GM23338 (cell line): Measurements from ENCODE around the gene SMYD3. TPM values are rescaled to one million over a fixed set of nuclear protein-coding genes. Genes with fewer than 3 reads are reported as not detected.

Experiments used
- ATAC-seq: fragments of 200-7000 bp; cut with Tn5 transposase; 3 replicates; pipeline ENCODE4 v1.9.1; 2020
- DNase-seq: peaks from one replicate; pipeline ENCODE4 v3.0.0-alpha.2; 2015; ENCODE audit warnings: low spot score
- H2AFZ ChIP-seq: fragments of 200-600 bp; sonication (generic); 2 replicates; pipeline ENCODE4 v1.8.0; 2016; ENCODE audit warnings: antibody characterized with exemption, mild to moderate bottlenecking, moderate library complexity
- H3F3A ChIP-seq: fragments of 200-600 bp; sonication (generic); replicated peaks from 2 replicates; pipeline ENCODE4 v1.8.0; 2017; ENCODE audit warnings: antibody characterized with exemption, mixed run types, low read depth
- H3K27ac ChIP-seq: fragments of 200-600 bp; sonication (generic); 2 replicates; pipeline ENCODE4 v1.6.1; 2016; ENCODE audit warnings: low read depth
- H3K27me3 ChIP-seq: fragments of 200-600 bp; sonication (generic); 2 replicates; pipeline ENCODE4 v1.8.0; 2016; ENCODE audit warnings: mild to moderate bottlenecking, mixed run types, moderate library complexity; ENCODE audit not compliant: insufficient read depth
- H3K36me3 ChIP-seq: fragments of 200-600 bp; sonication (generic); 2 replicates; pipeline ENCODE4 v1.8.0; 2016; ENCODE audit warnings: mild to moderate bottlenecking; ENCODE audit not compliant: insufficient read depth
- H3K4me1 ChIP-seq: fragments of 200-600 bp; sonication (generic); 2 replicates; pipeline ENCODE4 v1.8.0; 2016; ENCODE audit warnings: mild to moderate bottlenecking, moderate library complexity; ENCODE audit not compliant: insufficient read depth
- H3K4me2 ChIP-seq: fragments of 200-600 bp; sonication (generic); 2 replicates; pipeline ENCODE4 v1.7.1; 2017; ENCODE audit warnings: mixed run types
- H3K4me3 ChIP-seq: fragments of 200-600 bp; sonication (generic); 2 replicates; pipeline ENCODE4 v1.6.1; 2016; ENCODE audit warnings: mixed run types
- H3K79me2 ChIP-seq: fragments of 200-600 bp; sonication (generic); replicated peaks from 2 replicates; pipeline ENCODE4 v1.8.0; 2017; ENCODE audit warnings: mild to moderate bottlenecking; ENCODE audit not compliant: insufficient read depth
- H3K9me2 ChIP-seq: fragments of 200-600 bp; sonication (generic); 2 replicates; pipeline ENCODE4 v1.8.0; 2017; ENCODE audit not compliant: insufficient read depth
- H4K20me1 ChIP-seq: fragments of 200-600 bp; sonication (generic); replicated peaks from 2 replicates; pipeline ENCODE4 v1.8.0; 2017; ENCODE audit warnings: mild to moderate bottlenecking; ENCODE audit not compliant: insufficient read depth
- H3K27ac Mint-ChIP-seq: 2 replicates; pipeline ENCODE4 v1.8.0; 2020; ENCODE audit warnings: inconsistent platforms, mild to moderate bottlenecking, moderate library complexity, mixed read lengths
- H3K27me3 Mint-ChIP-seq: 3 replicates; pipeline ENCODE4 v1.8.0; 2022; ENCODE audit warnings: low read depth, mild to moderate bottlenecking, moderate library complexity, mixed read lengths, inconsistent platforms; ENCODE audit not compliant: insufficient read depth, poor library complexity
- H3K36me3 Mint-ChIP-seq: 3 replicates; pipeline ENCODE4 v1.8.0; 2021; ENCODE audit warnings: low read depth, mild to moderate bottlenecking, inconsistent platforms, moderate library complexity, mixed read lengths
- H3K4me1 Mint-ChIP-seq: 3 replicates; pipeline ENCODE4 v1.8.0; 2020; ENCODE audit warnings: mild to moderate bottlenecking, inconsistent platforms, mixed read lengths
- H3K4me3 Mint-ChIP-seq: 3 replicates; pipeline ENCODE4 v1.8.0; 2021; ENCODE audit warnings: moderate library complexity, mild to moderate bottlenecking, inconsistent platforms, mixed read lengths
- H3K9me3 Mint-ChIP-seq: 3 replicates; pipeline ENCODE4 v1.8.0; 2020; ENCODE audit warnings: moderate library complexity, mild to moderate bottlenecking, inconsistent platforms, mixed read lengths
- CREB1 ChIP-seq: fragments of 250-450 bp; sonication (Bioruptor Pico); IDR thresholded peaks from 2 replicates; pipeline ENCODE4 v1.5.0; 2020; ENCODE audit warnings: low read depth, mild to moderate bottlenecking, moderate library complexity
- NANOG ChIP-seq: IDR thresholded peaks from 2 replicates; pipeline ENCODE4 v1.6.1; 2016; ENCODE audit warnings: antibody characterized with exemption, borderline replicate concordance
- POLR2AphosphoS5 ChIP-seq: IDR thresholded peaks from 2 replicates; pipeline ENCODE4 v1.6.1; 2016; ENCODE audit warnings: antibody characterized with exemption, low read depth
- STAT1 ChIP-seq: IDR thresholded peaks from one replicate; pipeline ENCODE4 v1.6.1; 2016; ENCODE audit warnings: antibody characterized with exemption; ENCODE audit not compliant: unreplicated experiment
- ZNF331 ChIP-seq: fragments of 250-450 bp; sonication (Bioruptor Pico); IDR thresholded peaks from 2 replicates; pipeline ENCODE4 v1.5.0; 2020; ENCODE audit warnings: low read depth, mild to moderate bottlenecking, moderate library complexity
- polyA plus RNA-seq: library from polyadenylated mRNA; unstranded; fragments of >200 nt; fragmentation: Nextera tagmentation; extraction: Ambion mirVana; gene quantifications from 2 replicates; pipeline ENCODE4 v1.2.1, GENCODE V29; 2016
- total RNA-seq: library from RNA; depleted of rRNA; stranded (reverse); fragments of >200 nt; shearing (Covaris generic); gene quantifications from 2 replicates; pipeline ENCODE4 v1.2.3, GENCODE V29; 2014
- TF ChIP-seq, protein P1 (sequence below): fragments of 250-450 bp; sonication (Bioruptor Pico); IDR thresholded peaks from 2 replicates; pipeline ENCODE4 v1.5.0; 2020; ENCODE audit warnings: mild to moderate bottlenecking, moderate library complexity
- TF ChIP-seq, protein P2 (sequence below): IDR thresholded peaks from one replicate; pipeline ENCODE4 v1.6.1; 2018; ENCODE audit warnings: antibody characterized with exemption; ENCODE audit not compliant: unreplicated experiment

Gene SMYD3
- total and polyA plus RNA-seq, 2 experiments from 2014 or later, result 31.8 to 34.4 TPM

DNA sequence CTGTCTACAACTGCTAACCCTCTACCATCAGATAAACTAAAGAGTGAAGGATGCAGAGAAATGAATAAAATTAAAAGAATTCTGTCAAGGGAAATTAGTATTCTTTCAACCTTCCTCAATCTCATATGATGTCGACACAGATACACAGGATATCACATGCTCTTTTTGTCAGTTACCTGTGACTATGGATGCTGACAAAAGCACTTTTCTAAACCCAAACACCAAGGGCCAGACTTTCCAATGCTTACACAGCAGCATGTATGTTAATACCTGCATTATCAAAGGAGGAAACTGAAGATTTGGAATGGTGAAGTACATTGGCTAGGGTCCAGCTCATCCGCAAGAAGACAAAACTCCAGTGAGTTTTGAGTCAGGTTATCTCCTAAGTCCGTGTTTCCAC, 294.0 kb downstream of the SMYD3 start (continued):
- TF ChIP-seq, protein P1, sequence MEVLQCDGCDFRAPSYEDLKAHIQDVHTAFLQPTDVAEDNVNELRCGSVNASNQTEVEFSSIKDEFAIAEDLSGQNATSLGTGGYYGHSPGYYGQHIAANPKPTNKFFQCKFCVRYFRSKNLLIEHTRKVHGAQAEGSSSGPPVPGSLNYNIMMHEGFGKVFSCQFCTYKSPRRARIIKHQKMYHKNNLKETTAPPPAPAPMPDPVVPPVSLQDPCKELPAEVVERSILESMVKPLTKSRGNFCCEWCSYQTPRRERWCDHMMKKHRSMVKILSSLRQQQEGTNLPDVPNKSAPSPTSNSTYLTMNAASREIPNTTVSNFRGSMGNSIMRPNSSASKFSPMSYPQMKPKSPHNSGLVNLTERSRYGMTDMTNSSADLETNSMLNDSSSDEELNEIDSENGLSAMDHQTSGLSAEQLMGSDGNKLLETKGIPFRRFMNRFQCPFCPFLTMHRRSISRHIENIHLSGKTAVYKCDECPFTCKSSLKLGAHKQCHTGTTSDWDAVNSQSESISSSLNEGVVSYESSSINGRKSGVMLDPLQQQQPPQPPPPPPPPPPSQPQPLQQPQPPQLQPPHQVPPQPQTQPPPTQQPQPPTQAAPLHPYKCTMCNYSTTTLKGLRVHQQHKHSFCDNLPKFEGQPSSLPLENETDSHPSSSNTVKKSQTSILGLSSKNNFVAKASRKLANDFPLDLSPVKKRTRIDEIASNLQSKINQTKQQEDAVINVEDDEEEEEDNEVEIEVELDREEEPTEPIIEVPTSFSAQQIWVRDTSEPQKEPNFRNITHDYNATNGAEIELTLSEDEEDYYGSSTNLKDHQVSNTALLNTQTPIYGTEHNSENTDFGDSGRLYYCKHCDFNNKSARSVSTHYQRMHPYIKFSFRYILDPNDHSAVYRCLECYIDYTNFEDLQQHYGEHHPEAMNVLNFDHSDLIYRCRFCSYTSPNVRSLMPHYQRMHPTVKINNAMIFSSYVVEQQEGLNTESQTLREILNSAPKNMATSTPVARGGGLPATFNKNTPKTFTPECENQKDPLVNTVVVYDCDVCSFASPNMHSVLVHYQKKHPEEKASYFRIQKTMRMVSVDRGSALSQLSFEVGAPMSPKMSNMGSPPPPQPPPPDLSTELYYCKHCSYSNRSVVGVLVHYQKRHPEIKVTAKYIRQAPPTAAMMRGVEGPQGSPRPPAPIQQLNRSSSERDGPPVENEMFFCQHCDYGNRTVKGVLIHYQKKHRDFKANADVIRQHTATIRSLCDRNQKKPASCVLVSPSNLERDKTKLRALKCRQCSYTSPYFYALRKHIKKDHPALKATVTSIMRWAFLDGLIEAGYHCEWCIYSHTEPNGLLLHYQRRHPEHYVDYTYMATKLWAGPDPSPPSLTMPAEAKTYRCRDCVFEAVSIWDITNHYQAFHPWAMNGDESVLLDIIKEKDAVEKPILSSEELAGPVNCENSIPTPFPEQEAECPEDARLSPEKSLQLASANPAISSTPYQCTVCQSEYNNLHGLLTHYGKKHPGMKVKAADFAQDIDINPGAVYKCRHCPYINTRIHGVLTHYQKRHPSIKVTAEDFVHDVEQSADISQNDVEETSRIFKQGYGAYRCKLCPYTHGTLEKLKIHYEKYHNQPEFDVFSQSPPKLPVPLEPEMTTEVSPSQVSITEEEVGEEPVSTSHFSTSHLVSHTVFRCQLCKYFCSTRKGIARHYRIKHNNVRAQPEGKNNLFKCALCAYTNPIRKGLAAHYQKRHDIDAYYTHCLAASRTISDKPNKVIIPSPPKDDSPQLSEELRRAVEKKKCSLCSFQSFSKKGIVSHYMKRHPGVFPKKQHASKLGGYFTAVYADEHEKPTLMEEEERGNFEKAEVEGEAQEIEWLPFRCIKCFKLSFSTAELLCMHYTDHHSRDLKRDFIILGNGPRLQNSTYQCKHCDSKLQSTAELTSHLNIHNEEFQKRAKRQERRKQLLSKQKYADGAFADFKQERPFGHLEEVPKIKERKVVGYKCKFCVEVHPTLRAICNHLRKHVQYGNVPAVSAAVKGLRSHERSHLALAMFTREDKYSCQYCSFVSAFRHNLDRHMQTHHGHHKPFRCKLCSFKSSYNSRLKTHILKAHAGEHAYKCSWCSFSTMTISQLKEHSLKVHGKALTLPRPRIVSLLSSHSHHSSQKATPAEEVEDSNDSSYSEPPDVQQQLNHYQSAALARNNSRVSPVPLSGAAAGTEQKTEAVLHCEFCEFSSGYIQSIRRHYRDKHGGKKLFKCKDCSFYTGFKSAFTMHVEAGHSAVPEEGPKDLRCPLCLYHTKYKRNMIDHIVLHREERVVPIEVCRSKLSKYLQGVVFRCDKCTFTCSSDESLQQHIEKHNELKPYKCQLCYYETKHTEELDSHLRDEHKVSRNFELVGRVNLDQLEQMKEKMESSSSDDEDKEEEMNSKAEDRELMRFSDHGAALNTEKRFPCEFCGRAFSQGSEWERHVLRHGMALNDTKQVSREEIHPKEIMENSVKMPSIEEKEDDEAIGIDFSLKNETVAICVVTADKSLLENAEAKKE, result no peak

DNA sequence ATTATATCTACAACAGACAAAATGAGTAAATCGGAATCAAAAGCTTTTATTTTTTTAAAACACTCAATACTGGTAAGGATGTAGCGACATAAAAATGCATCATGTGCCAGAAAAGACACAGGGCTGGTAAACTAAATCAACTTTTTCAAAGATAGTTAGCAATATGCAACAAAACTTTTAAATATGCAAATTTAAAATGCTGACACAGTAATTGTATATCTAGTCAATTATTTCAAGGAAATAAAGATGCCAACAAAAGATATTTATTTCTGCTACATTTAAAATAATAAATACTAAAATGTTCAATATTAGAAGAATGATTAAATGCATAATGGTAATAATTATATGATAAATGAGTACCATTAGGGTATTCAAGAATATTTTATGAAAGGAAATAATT, 295.1 kb downstream of the SMYD3 start:
- Histone ChIP-seq H3K27ac (no peak overlapping the region), H3K9me2 (no peaks in the 10 kb centered on the region), H3K79me2 (no peaks in the 10 kb centered on the region), H3K4me1 (peaks cover 6% of the 10 kb centered on the region), H3K36me3 (no peaks in the 10 kb centered on the region), H3K4me2 (no peak overlapping the region), H4K20me1 (no peaks in the 10 kb centered on the region; the same call in 1 of the 2 replicates), H3K4me3 (no peak overlapping the region), H3K27me3 (no peaks in the 10 kb centered on the region), H2AFZ (no peak overlapping the region), H3F3A (no peaks in the 10 kb centered on the region)
- H3K36me3 Mint-ChIP-seq, result no peaks in the 10 kb centered on the region
- DNase-seq (no peak), ATAC-seq (no peak)
- H3K27me3 Mint-ChIP-seq, result no peaks in the 10 kb centered on the region
- H3K4me1 Mint-ChIP-seq, result peaks cover 8% of the 10 kb centered on the region; the same call in 2 of the 3 replicates
- H3K9me3 Mint-ChIP-seq, result no peaks in the 10 kb centered on the region
- H3K4me3 Mint-ChIP-seq, result no peak overlapping the region
- H3K27ac Mint-ChIP-seq, result no peak overlapping the region
- no peak for TF ChIP-seq CREB1 (CRISPR knock-in tag)
- TF ChIP-seq, protein P2, sequence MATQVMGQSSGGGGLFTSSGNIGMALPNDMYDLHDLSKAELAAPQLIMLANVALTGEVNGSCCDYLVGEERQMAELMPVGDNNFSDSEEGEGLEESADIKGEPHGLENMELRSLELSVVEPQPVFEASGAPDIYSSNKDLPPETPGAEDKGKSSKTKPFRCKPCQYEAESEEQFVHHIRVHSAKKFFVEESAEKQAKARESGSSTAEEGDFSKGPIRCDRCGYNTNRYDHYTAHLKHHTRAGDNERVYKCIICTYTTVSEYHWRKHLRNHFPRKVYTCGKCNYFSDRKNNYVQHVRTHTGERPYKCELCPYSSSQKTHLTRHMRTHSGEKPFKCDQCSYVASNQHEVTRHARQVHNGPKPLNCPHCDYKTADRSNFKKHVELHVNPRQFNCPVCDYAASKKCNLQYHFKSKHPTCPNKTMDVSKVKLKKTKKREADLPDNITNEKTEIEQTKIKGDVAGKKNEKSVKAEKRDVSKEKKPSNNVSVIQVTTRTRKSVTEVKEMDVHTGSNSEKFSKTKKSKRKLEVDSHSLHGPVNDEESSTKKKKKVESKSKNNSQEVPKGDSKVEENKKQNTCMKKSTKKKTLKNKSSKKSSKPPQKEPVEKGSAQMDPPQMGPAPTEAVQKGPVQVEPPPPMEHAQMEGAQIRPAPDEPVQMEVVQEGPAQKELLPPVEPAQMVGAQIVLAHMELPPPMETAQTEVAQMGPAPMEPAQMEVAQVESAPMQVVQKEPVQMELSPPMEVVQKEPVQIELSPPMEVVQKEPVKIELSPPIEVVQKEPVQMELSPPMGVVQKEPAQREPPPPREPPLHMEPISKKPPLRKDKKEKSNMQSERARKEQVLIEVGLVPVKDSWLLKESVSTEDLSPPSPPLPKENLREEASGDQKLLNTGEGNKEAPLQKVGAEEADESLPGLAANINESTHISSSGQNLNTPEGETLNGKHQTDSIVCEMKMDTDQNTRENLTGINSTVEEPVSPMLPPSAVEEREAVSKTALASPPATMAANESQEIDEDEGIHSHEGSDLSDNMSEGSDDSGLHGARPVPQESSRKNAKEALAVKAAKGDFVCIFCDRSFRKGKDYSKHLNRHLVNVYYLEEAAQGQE, result no peak
- no peak for TF ChIP-seq STAT1
- TF ChIP-seq NANOG, result no peak
- no peak for TF ChIP-seq POLR2AphosphoS5
- TF ChIP-seq ZNF331 (CRISPR knock-in tag), result no peak
- TF ChIP-seq, protein P1, result no peak
